GM23338 (cell line): ENCODE results near the gene IMPACT. TPM values are rescaled to one million over a fixed set of nuclear protein-coding genes. Genes with fewer than 3 reads are reported as not detected.
A peak's percentile ranks its signal among the peaks of the same experiment; 100 is the strongest.

Experiments used
- ATAC-seq: fragments of 200-7000 bp; cut with Tn5 transposase; 3 replicates; pipeline ENCODE4 v1.9.1; 2020
- DNase-seq: peaks from one replicate; pipeline ENCODE4 v3.0.0-alpha.2; 2015; ENCODE audit warnings: low spot score
- H2AFZ ChIP-seq: fragments of 200-600 bp; sonication (generic); 2 replicates; pipeline ENCODE4 v1.8.0; 2016; ENCODE audit warnings: antibody characterized with exemption, mild to moderate bottlenecking, moderate library complexity
- H3F3A ChIP-seq: fragments of 200-600 bp; sonication (generic); replicated peaks from 2 replicates; pipeline ENCODE4 v1.8.0; 2017; ENCODE audit warnings: antibody characterized with exemption, mixed run types, low read depth
- H3K27ac ChIP-seq: fragments of 200-600 bp; sonication (generic); 2 replicates; pipeline ENCODE4 v1.6.1; 2016; ENCODE audit warnings: low read depth
- H3K27me3 ChIP-seq: fragments of 200-600 bp; sonication (generic); 2 replicates; pipeline ENCODE4 v1.8.0; 2016; ENCODE audit warnings: mild to moderate bottlenecking, mixed run types, moderate library complexity; ENCODE audit not compliant: insufficient read depth
- H3K36me3 ChIP-seq: fragments of 200-600 bp; sonication (generic); 2 replicates; pipeline ENCODE4 v1.8.0; 2016; ENCODE audit warnings: mild to moderate bottlenecking; ENCODE audit not compliant: insufficient read depth
- H3K4me1 ChIP-seq: fragments of 200-600 bp; sonication (generic); 2 replicates; pipeline ENCODE4 v1.8.0; 2016; ENCODE audit warnings: mild to moderate bottlenecking, moderate library complexity; ENCODE audit not compliant: insufficient read depth
- H3K4me2 ChIP-seq: fragments of 200-600 bp; sonication (generic); 2 replicates; pipeline ENCODE4 v1.7.1; 2017; ENCODE audit warnings: mixed run types
- H3K4me3 ChIP-seq: fragments of 200-600 bp; sonication (generic); 2 replicates; pipeline ENCODE4 v1.6.1; 2016; ENCODE audit warnings: mixed run types
- H3K79me2 ChIP-seq: fragments of 200-600 bp; sonication (generic); replicated peaks from 2 replicates; pipeline ENCODE4 v1.8.0; 2017; ENCODE audit warnings: mild to moderate bottlenecking; ENCODE audit not compliant: insufficient read depth
- H3K9me2 ChIP-seq: fragments of 200-600 bp; sonication (generic); 2 replicates; pipeline ENCODE4 v1.8.0; 2017; ENCODE audit not compliant: insufficient read depth
- H4K20me1 ChIP-seq: fragments of 200-600 bp; sonication (generic); replicated peaks from 2 replicates; pipeline ENCODE4 v1.8.0; 2017; ENCODE audit warnings: mild to moderate bottlenecking; ENCODE audit not compliant: insufficient read depth
- H3K27ac Mint-ChIP-seq: 2 replicates; pipeline ENCODE4 v1.8.0; 2020; ENCODE audit warnings: inconsistent platforms, mild to moderate bottlenecking, moderate library complexity, mixed read lengths
- H3K27me3 Mint-ChIP-seq: 3 replicates; pipeline ENCODE4 v1.8.0; 2022; ENCODE audit warnings: low read depth, mild to moderate bottlenecking, moderate library complexity, mixed read lengths, inconsistent platforms; ENCODE audit not compliant: insufficient read depth, poor library complexity
- H3K36me3 Mint-ChIP-seq: 3 replicates; pipeline ENCODE4 v1.8.0; 2021; ENCODE audit warnings: low read depth, mild to moderate bottlenecking, inconsistent platforms, moderate library complexity, mixed read lengths
- H3K4me1 Mint-ChIP-seq: 3 replicates; pipeline ENCODE4 v1.8.0; 2020; ENCODE audit warnings: mild to moderate bottlenecking, inconsistent platforms, mixed read lengths
- H3K4me3 Mint-ChIP-seq: 3 replicates; pipeline ENCODE4 v1.8.0; 2021; ENCODE audit warnings: moderate library complexity, mild to moderate bottlenecking, inconsistent platforms, mixed read lengths
- H3K9me3 Mint-ChIP-seq: 3 replicates; pipeline ENCODE4 v1.8.0; 2020; ENCODE audit warnings: moderate library complexity, mild to moderate bottlenecking, inconsistent platforms, mixed read lengths
- CREB1 ChIP-seq: fragments of 250-450 bp; sonication (Bioruptor Pico); IDR thresholded peaks from 2 replicates; pipeline ENCODE4 v1.5.0; 2020; ENCODE audit warnings: low read depth, mild to moderate bottlenecking, moderate library complexity
- CTCF ChIP-seq, 2 experiments: fragments of 200-600 bp in 1 of 2; sonication (generic) in 1 of 2; conservative IDR thresholded peaks; 2 replicates each; pipeline versions ENCODE4 v1.5.1 to v1.6.1; 2016 to 2017; ENCODE audit warnings: antibody characterized with exemption in 2 of 2, low read depth in 2 of 2, mild to moderate bottlenecking in 2 of 2, moderate library complexity in 1 of 2
- EZH2 ChIP-seq: fragments of 200-600 bp; sonication (generic); IDR thresholded peaks from one replicate; pipeline ENCODE4 v1.8.0; 2017; ENCODE audit warnings: antibody characterized with exemption, mild to moderate bottlenecking, low read depth; ENCODE audit not compliant: unreplicated experiment
- EZH2phosphoT487 ChIP-seq: fragments of 200-600 bp; sonication (generic); IDR thresholded peaks from one replicate; pipeline ENCODE4 v1.8.1; 2018; ENCODE audit warnings: antibody characterized with exemption; ENCODE audit not compliant: unreplicated experiment
- NANOG ChIP-seq: IDR thresholded peaks from 2 replicates; pipeline ENCODE4 v1.6.1; 2016; ENCODE audit warnings: antibody characterized with exemption, borderline replicate concordance
- POLR2AphosphoS5 ChIP-seq: IDR thresholded peaks from 2 replicates; pipeline ENCODE4 v1.6.1; 2016; ENCODE audit warnings: antibody characterized with exemption, low read depth
- ZNF114 ChIP-seq: fragments of 250-450 bp; sonication (Bioruptor Pico); IDR thresholded peaks from 2 replicates; pipeline ENCODE4 v1.5.0; 2020; ENCODE audit warnings: mild to moderate bottlenecking, moderate library complexity
- ZNF331 ChIP-seq: fragments of 250-450 bp; sonication (Bioruptor Pico); IDR thresholded peaks from 2 replicates; pipeline ENCODE4 v1.5.0; 2020; ENCODE audit warnings: low read depth, mild to moderate bottlenecking, moderate library complexity
- ZNF462 ChIP-seq: fragments of 250-450 bp; sonication (Bioruptor Pico); IDR thresholded peaks from 2 replicates; pipeline ENCODE4 v1.5.0; 2020; ENCODE audit warnings: mild to moderate bottlenecking, moderate library complexity
- polyA plus RNA-seq: library from polyadenylated mRNA; unstranded; fragments of >200 nt; fragmentation: Nextera tagmentation; extraction: Ambion mirVana; gene quantifications from 2 replicates; pipeline ENCODE4 v1.2.1, GENCODE V29; 2016
- total RNA-seq: library from RNA; depleted of rRNA; stranded (reverse); fragments of >200 nt; shearing (Covaris generic); gene quantifications from 2 replicates; pipeline ENCODE4 v1.2.3, GENCODE V29; 2014
- TF ChIP-seq, protein P1 (sequence below): IDR thresholded peaks from 2 replicates; pipeline ENCODE4 v1.6.1; 2016; ENCODE audit warnings: antibody characterized with exemption

Gene IMPACT
- total and polyA plus RNA-seq, 2 experiments from 2014 or later, result 42.1 to 47.6 TPM

DNA sequence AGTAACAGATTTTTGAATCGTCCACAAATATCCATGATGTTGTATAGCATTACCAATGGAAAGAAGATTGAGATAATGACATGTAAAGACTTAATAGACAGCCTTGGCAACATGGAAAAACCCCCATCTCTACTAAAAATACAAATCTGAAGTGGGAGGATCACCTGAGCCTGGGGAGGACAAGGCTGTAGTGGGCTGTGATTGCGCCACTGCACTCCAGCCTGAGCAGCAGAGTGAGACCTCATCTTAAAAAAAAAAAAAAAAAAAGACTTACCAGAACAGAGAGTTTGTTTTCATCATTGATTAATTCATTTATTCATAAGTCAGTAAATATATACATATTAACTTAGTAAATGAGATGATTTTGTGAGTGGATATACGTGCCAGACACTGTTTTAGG, 21.9 kb upstream of the IMPACT start (continued):
- TF ChIP-seq CTCF (conservative IDR thresholded peaks at IDR 0.05; ENCODE audit: low read depth in 2 of 2) (no peak), EZH2phosphoT487 (no peak)

DNA sequence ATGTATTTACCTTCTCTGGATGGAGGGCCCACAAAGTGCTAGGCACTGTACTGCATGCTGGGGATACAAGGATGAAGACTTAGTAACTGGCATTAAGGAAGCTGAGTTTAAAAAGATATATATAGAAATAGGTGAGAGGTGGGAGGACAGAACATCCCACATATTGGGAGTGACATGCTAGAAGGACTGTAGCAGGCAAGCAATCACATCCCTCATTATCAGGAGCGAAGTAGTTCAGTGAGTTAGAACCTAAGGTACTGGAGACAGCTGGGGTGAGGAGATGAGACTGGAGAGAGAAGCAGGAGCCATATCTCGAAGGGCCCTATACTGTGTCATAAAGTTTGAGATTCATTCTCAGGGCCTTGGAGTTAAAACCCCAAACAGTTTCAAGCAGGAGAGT, 18.0 kb upstream of the IMPACT start:
- no peak overlapping the region for H3K4me2 ChIP-seq
- H3K4me3 ChIP-seq, result no peak overlapping the region
- ATAC-seq, result no peak
- Mint-ChIP-seq H3K27ac (no peak overlapping the region), H3K9me3 (no peaks in the 10 kb centered on the region; the same call in 2 of the 3 replicates), H3K36me3 (no peaks in the 10 kb centered on the region), H3K4me3 (no peak overlapping the region), H3K27me3 (peaks cover 7% of the 10 kb centered on the region), H3K4me1 (peaks cover 10% of the 10 kb centered on the region)
- H4K20me1 ChIP-seq, result no peaks in the 10 kb centered on the region
- H2AFZ ChIP-seq, result 0 out of 2 replicates have a peak overlapping the region, but pooled peaks have one; percentile 47
- H3K4me1 ChIP-seq, result peaks cover 7% of the 10 kb centered on the region
- H3K9me2 ChIP-seq, result peaks cover 7% of the 10 kb centered on the region; the same call in 1 of the 2 replicates
- no peaks in the 10 kb centered on the region for H3K27me3 ChIP-seq
- H3F3A ChIP-seq, result no peaks in the 10 kb centered on the region
- H3K27ac ChIP-seq, result no peak overlapping the region
- no peaks in the 10 kb centered on the region for H3K36me3 ChIP-seq
- DNase-seq, result no peak
- no peaks in the 10 kb centered on the region for H3K79me2 ChIP-seq
- no peak for TF ChIP-seq CREB1 (CRISPR knock-in tag)
- no peak for TF ChIP-seq CTCF (conservative IDR thresholded peaks at IDR 0.05; ENCODE audit: low read depth in 2 of 2)
- TF ChIP-seq NANOG, result no peak
- TF ChIP-seq EZH2phosphoT487, result no peak
- no peak for TF ChIP-seq ZNF331 (CRISPR knock-in tag)
- TF ChIP-seq POLR2AphosphoS5, result no peak
- TF ChIP-seq ZNF462, result no peak
- no peak for TF ChIP-seq ZNF114 (CRISPR knock-in tag)
- TF ChIP-seq, protein P1, sequence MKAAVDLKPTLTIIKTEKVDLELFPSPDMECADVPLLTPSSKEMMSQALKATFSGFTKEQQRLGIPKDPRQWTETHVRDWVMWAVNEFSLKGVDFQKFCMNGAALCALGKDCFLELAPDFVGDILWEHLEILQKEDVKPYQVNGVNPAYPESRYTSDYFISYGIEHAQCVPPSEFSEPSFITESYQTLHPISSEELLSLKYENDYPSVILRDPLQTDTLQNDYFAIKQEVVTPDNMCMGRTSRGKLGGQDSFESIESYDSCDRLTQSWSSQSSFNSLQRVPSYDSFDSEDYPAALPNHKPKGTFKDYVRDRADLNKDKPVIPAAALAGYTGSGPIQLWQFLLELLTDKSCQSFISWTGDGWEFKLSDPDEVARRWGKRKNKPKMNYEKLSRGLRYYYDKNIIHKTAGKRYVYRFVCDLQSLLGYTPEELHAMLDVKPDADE, result no peak
- TF ChIP-seq EZH2, result no peak
